Subcutaneous adipose tissue (tissue), 4 donors: ENCODE results near the gene ADAMTS2. TPM values are rescaled to one million over a fixed set of nuclear protein-coding genes. Genes with fewer than 3 reads are reported as not detected.

ENCODE experiments used
- CTCF ChIP-seq: fragments of 450-650 bp; IDR thresholded peaks from one replicate; pipeline ENCODE4 v1.5.1; 2016; ENCODE audit warnings: low read depth, mild to moderate bottlenecking, control low read depth, antibody characterized with exemption, moderate library complexity
- total RNA-seq, 4 donors: library from RNA; depleted of rRNA; stranded (reverse); fragments of >200 nt; gene quantifications; one replicate each; pipeline ENCODE4 v1.1.0, GENCODE V29; 2016

ADAMTS2 gene
- total RNA-seq, 4 donors from 2014 or later: 26.7 to 56.5 (median 46.6) TPM

GRCh38 chr5:179304466-179304865 is 40.8 kb downstream of the ADAMTS2 start:
- no peak for TF ChIP-seq CTCF

GRCh38 chr5:179303451-179304200 is 41.6 kb downstream of the ADAMTS2 start:
- no peak for TF ChIP-seq CTCF

- no peak for TF ChIP-seq CTCF
Measured at GRCh38 chr5:179302499-179303185, 42.6 kb downstream of the ADAMTS2 start.

GRCh38 chr5:179301796-179302195 is 43.5 kb downstream of the ADAMTS2 start:
- no peak for TF ChIP-seq CTCF

- no peak for TF ChIP-seq CTCF
Measured at GRCh38 chr5:179301376-179301775, 43.9 kb downstream of the ADAMTS2 start.

- no peak for TF ChIP-seq CTCF
Measured at GRCh38 chr5:179300581-179301180, 44.6 kb downstream of the ADAMTS2 start.
